ENCODE results near the gene CD3G.

CD3G gene

GRCh38 chr11:118322721-118323120 lies 21.4 kb upstream of the CD3G start:
- H3K36me3 ChIP-seq (ENCODE audit: control insufficient read depth in 1 of 2, insufficient read depth in 2 of 2, low read depth in 1 of 2, low read length in 2 of 2): no peaks in the 10 kb centered on the region
- H2BK12ac ChIP-seq (ENCODE audit: low read length in 2 of 2): no peak overlapping the region
- DNase-seq: no peak
- H2AFZ ChIP-seq (ENCODE audit: low read depth, low read length): no peak overlapping the region
- 92% methylated on average over 19 of the region's 19 CpGs for WGBS
- no peak overlapping the region for H3K18ac ChIP-seq (ENCODE audit: low read depth in 1 of 2, low read length in 2 of 2)
- no peaks in the 10 kb centered on the region for H3K4me1 ChIP-seq (ENCODE audit: control insufficient read depth, insufficient read depth, low read depth, low read length)
- H4K8ac ChIP-seq (ENCODE audit: low read length): no peak overlapping the region
- no peak overlapping the region for H3K14ac ChIP-seq (ENCODE audit: low read length in 2 of 2)
- no peak overlapping the region for H3K4me3 ChIP-seq (ENCODE audit: insufficient read depth in 1 of 2, low read depth in 1 of 2, low read length in 2 of 2)
- no peak overlapping the region for H2BK5ac ChIP-seq (ENCODE audit: low read depth, low read length, poor library complexity, severe bottlenecking)
- H3K9ac ChIP-seq (ENCODE audit: low read length): no peak overlapping the region
- H3K23ac ChIP-seq (ENCODE audit: low read length in 2 of 2): no peak overlapping the region
- no peak overlapping the region for H3K4ac ChIP-seq (ENCODE audit: low read depth in 1 of 2, low read length in 2 of 2)
- no peaks in the 10 kb centered on the region for H3K79me1 ChIP-seq (replicated peaks; ENCODE audit: low read length, poor library complexity, severe bottlenecking)
- H2BK15ac ChIP-seq (ENCODE audit: low read depth, poor library complexity, severe bottlenecking): no peak overlapping the region
- no peaks in the 10 kb centered on the region for H3K9me3 ChIP-seq (ENCODE audit: control insufficient read depth, low read length)
- no peak overlapping the region for H3K27ac ChIP-seq (ENCODE audit: low read length, poor library complexity, severe bottlenecking)
- H3K4me2 ChIP-seq (ENCODE audit: low read length, poor library complexity, severe bottlenecking): no peak overlapping the region
- H2BK120ac ChIP-seq (ENCODE audit: low read depth, low read length): no peak overlapping the region
- H2AK5ac ChIP-seq (ENCODE audit: low read length, severe bottlenecking): no peak overlapping the region
- H3K27me3 ChIP-seq (ENCODE audit: control insufficient read depth in 1 of 2, insufficient read depth in 1 of 2, low read length in 2 of 2): peaks cover 8 to 14% of the 10 kb centered on the region in 2 experiments
- H4K91ac ChIP-seq (ENCODE audit: low read length): no peak overlapping the region

- H3K4ac ChIP-seq (ENCODE audit: low read depth in 1 of 2, low read length in 2 of 2): no peak overlapping the region
These were observed 18.9 kb upstream of the CD3G start for GRCh38 chr11:118325283-118325682.

GRCh38 chr11:118328745-118329144 lies 15.4 kb upstream of the CD3G start:
- Histone ChIP-seq H3K23ac (ENCODE audit: low read length in 2 of 2) (no peak overlapping the region), H2AK5ac (ENCODE audit: low read length, severe bottlenecking) (no peak overlapping the region), H3K79me1 (replicated peaks; ENCODE audit: low read length, poor library complexity, severe bottlenecking) (no peaks in the 10 kb centered on the region), H2AFZ (ENCODE audit: low read depth, low read length) (no peak overlapping the region), H2BK12ac (ENCODE audit: low read length in 2 of 2) (no peak overlapping the region), H4K91ac (ENCODE audit: low read length) (no peak overlapping the region), H3K4me1 (ENCODE audit: control insufficient read depth, insufficient read depth, low read depth, low read length) (no peaks in the 10 kb centered on the region), H3K4ac (ENCODE audit: low read depth in 1 of 2, low read length in 2 of 2) (no peak overlapping the region), H3K27me3 (ENCODE audit: control insufficient read depth in 1 of 2, insufficient read depth in 1 of 2, low read length in 2 of 2) (peaks cover 0 to 7% of the 10 kb centered on the region in 2 experiments), H3K36me3 (ENCODE audit: control insufficient read depth in 1 of 2, insufficient read depth in 2 of 2, low read depth in 1 of 2, low read length in 2 of 2) (no peaks in the 10 kb centered on the region), H3K4me3 (ENCODE audit: insufficient read depth in 1 of 2, low read depth in 1 of 2, low read length in 2 of 2) (no peak overlapping the region), H3K14ac (ENCODE audit: low read length in 2 of 2) (no peak overlapping the region), H3K27ac (ENCODE audit: low read length, poor library complexity, severe bottlenecking) (no peak overlapping the region), H4K8ac (ENCODE audit: low read length) (no peak overlapping the region), H2BK120ac (ENCODE audit: low read depth, low read length) (no peak overlapping the region), H3K18ac (ENCODE audit: low read depth in 1 of 2, low read length in 2 of 2) (no peak overlapping the region), H3K4me2 (ENCODE audit: low read length, poor library complexity, severe bottlenecking) (no peak overlapping the region), H2BK5ac (ENCODE audit: low read depth, low read length, poor library complexity, severe bottlenecking) (no peak overlapping the region), H3K9me3 (ENCODE audit: control insufficient read depth, low read length) (no peaks in the 10 kb centered on the region), H2BK15ac (ENCODE audit: low read depth, poor library complexity, severe bottlenecking) (no peak overlapping the region), H3K9ac (ENCODE audit: low read length) (no peak overlapping the region)
- no peak for DNase-seq

More at GRCh38 chr11:118325283-118325682, 18.9 kb upstream of the CD3G start:
- no peak overlapping the region for H3K9ac ChIP-seq (ENCODE audit: low read length)
- H3K23ac ChIP-seq (ENCODE audit: low read length in 2 of 2): no peak overlapping the region
- H2BK12ac ChIP-seq (ENCODE audit: low read length in 2 of 2): no peak overlapping the region
- no peak overlapping the region for H3K27ac ChIP-seq (ENCODE audit: low read length, poor library complexity, severe bottlenecking)
- no peak overlapping the region for H3K18ac ChIP-seq (ENCODE audit: low read depth in 1 of 2, low read length in 2 of 2)
- H3K27me3 ChIP-seq (ENCODE audit: control insufficient read depth in 1 of 2, insufficient read depth in 1 of 2, low read length in 2 of 2): peaks cover 0 to 7% of the 10 kb centered on the region in 2 experiments
- no peaks in the 10 kb centered on the region for H3K4me1 ChIP-seq (ENCODE audit: control insufficient read depth, insufficient read depth, low read depth, low read length)
- no peak overlapping the region for H4K91ac ChIP-seq (ENCODE audit: low read length)
- no peak overlapping the region for H4K8ac ChIP-seq (ENCODE audit: low read length)
- H3K79me1 ChIP-seq (replicated peaks; ENCODE audit: low read length, poor library complexity, severe bottlenecking): no peaks in the 10 kb centered on the region
- H2AK5ac ChIP-seq (ENCODE audit: low read length, severe bottlenecking): no peak overlapping the region
- no peak overlapping the region for H2BK5ac ChIP-seq (ENCODE audit: low read depth, low read length, poor library complexity, severe bottlenecking)
- H3K9me3 ChIP-seq (ENCODE audit: control insufficient read depth, low read length): no peaks in the 10 kb centered on the region
- H2BK120ac ChIP-seq (ENCODE audit: low read depth, low read length): no peak overlapping the region
- H3K4me2 ChIP-seq (ENCODE audit: low read length, poor library complexity, severe bottlenecking): no peak overlapping the region
- no peak overlapping the region for H3K14ac ChIP-seq (ENCODE audit: low read length in 2 of 2)
- DNase-seq: no peak
- no peaks in the 10 kb centered on the region for H3K36me3 ChIP-seq (ENCODE audit: control insufficient read depth in 1 of 2, insufficient read depth in 2 of 2, low read depth in 1 of 2, low read length in 2 of 2)
- no peak overlapping the region for H2BK15ac ChIP-seq (ENCODE audit: low read depth, poor library complexity, severe bottlenecking)
- no peak overlapping the region for H3K4me3 ChIP-seq (ENCODE audit: insufficient read depth in 1 of 2, low read depth in 1 of 2, low read length in 2 of 2)
- H2AFZ ChIP-seq (ENCODE audit: low read depth, low read length): no peak overlapping the region

- Histone ChIP-seq H2AK5ac (ENCODE audit: low read length, severe bottlenecking) (no peak overlapping the region), H3K79me1 (replicated peaks; ENCODE audit: low read length, poor library complexity, severe bottlenecking) (no peaks in the 10 kb centered on the region), H3K9me3 (ENCODE audit: control insufficient read depth, low read length) (no peaks in the 10 kb centered on the region), H2BK15ac (ENCODE audit: low read depth, poor library complexity, severe bottlenecking) (no peak overlapping the region), H3K18ac (ENCODE audit: low read depth in 1 of 2, low read length in 2 of 2) (no peak overlapping the region), H2AFZ (ENCODE audit: low read depth, low read length) (no peak overlapping the region), H2BK5ac (ENCODE audit: low read depth, low read length, poor library complexity, severe bottlenecking) (no peak overlapping the region), H2BK120ac (ENCODE audit: low read depth, low read length) (no peak overlapping the region), H3K23ac (ENCODE audit: low read length in 2 of 2) (no peak overlapping the region), H3K36me3 (ENCODE audit: control insufficient read depth in 1 of 2, insufficient read depth in 2 of 2, low read depth in 1 of 2, low read length in 2 of 2) (no peaks in the 10 kb centered on the region), H3K4me3 (ENCODE audit: insufficient read depth in 1 of 2, low read depth in 1 of 2, low read length in 2 of 2) (no peak overlapping the region), H3K4ac (ENCODE audit: low read depth in 1 of 2, low read length in 2 of 2) (no peak overlapping the region), H3K4me2 (ENCODE audit: low read length, poor library complexity, severe bottlenecking) (no peak overlapping the region), H3K9ac (ENCODE audit: low read length) (no peak overlapping the region), H2BK12ac (ENCODE audit: low read length in 2 of 2) (no peak overlapping the region), H4K91ac (ENCODE audit: low read length) (no peak overlapping the region), H4K8ac (ENCODE audit: low read length) (no peak overlapping the region), H3K27me3 (ENCODE audit: control insufficient read depth in 1 of 2, insufficient read depth in 1 of 2, low read length in 2 of 2) (peaks cover 19 to 20% of the 10 kb centered on the region in 2 experiments), H3K27ac (ENCODE audit: low read length, poor library complexity, severe bottlenecking) (no peak overlapping the region), H3K14ac (ENCODE audit: low read length in 2 of 2) (no peak overlapping the region), H3K4me1 (ENCODE audit: control insufficient read depth, insufficient read depth, low read depth, low read length) (no peaks in the 10 kb centered on the region)
- WGBS: no CpG with 5 or more reads among the region's 1 CpG
- no peak for DNase-seq
These were observed 9.4 kb upstream of the CD3G start for GRCh38 chr11:118334745-118335144.
